ENCODE measurements around the gene CDK17.
A peak's percentile ranks its signal among the peaks of the same experiment; 100 is the strongest.

Gene CDK17

DNA sequence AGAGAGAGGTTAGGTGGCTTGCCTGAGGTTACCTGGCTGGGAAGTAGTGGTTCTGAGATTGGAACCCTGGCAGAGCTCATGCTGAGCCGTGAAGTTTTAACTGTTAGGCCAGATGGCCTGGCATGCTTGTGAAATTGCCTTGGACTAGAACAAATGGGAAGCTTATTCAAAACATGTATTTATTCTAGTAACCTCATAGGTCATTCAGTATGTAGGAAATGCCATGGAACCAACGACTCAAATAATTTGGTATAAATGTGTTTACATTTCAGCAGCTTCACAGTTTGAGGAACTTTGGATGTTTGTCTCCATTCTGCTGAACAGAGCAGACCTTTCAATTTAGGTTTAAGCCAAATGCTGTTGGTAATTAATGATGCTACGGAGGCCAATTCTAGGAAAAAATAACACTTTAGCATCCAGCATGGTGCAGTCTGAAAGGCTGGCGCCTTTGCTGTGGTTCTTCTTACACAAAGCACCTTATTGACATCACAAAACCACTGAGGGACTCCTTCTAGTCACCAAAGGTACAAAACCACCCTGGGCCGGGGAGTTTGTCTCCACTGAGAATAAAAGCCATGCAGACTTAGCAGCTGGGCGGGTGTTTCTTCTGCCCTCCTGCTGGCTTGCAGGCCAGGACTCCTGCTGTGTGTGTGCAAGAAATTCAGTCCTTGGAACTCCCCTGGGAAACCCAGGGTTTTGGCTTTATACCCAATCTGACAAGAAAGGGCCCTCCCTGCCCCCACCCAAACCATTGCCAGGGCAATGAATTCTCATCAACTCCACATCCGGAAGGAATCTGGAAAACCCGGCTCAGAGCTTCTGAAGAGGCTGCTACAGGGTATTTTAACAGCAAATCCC lies 141.9 kb downstream of the CDK17 start:
- no peak for DNase-seq

DNA sequence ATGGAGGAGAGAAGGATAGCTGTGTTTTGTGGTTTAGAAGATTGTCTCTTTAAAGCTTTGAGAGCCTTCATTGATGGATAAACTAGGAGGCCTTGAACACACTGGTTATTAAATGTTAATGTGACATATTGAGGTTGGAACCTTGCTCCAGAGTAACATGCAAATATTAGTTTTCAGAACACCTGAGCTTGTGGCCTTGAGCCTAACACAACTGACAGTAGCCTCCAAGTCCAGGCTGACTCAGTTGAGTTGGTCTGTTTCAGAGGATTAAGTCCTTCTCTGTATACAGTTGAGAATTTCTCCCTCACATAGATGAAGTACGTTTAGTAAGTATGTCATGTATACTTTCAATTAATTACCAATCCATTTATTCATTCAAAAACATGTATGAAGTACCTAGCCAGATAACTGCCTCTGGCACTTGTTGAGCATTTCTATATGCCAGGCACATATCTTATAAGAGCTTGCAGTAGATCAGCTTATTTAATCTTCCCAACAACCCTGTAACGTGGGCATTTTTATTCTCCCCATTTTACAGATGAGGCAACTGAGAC lies 142.6 kb downstream of the CDK17 start:
- no peak for DNase-seq

DNA sequence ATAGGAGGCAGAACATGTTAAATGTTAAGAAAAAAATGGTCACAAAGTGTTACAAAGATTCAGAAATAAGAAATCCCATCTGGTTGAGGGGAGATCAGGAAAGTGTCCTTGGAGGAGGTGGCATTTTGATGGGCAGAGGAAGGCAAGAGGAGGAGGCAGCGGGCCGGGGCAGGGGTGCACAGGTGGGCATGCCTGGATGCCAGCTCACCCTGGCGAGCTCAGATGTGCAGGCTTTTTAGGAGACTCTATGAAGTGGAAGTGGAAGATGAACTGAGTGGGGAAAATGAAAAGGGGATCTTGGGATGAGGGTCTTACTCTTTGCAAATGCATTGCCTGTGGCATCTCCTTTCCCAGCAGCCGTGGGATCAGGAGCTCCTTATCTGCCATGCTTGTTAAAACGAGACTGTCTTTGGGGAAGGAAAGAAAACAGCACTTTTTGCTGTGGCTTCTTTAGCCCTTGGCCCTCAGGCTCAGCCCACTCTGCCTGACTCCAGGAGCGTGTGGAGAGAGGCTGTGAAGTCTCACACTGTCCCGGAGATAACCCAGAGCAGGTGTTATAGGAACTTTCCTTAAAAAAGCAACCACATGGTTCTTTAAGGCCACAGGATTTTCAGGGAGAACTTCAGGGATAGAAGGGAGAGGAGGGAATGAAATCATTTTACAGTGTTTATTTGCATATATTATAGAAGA lies 143.4 kb downstream of the CDK17 start:
- DNase-seq = no peak

DNA sequence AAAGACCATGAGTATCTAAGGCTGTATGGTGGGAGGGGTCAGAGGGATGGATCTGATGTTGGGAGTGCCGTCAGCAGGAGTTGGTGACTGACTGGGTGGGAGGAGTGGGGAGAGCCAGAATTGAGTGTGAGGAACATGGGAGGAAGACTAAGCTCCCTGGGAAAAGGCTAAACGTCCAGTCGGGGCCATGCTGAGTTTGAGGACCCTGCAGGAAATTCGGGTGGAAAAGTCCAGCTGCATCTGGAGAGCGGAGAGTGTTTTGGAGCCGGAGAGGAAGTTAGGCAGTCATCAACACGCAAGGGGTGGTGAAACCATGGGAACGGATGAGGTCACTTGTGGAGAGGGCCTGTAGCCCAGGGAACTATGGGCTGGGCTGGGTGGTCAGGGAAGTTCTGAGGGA lies 145.2 kb downstream of the CDK17 start:
- DNase-seq = peak; percentile 71 to 81

DNA sequence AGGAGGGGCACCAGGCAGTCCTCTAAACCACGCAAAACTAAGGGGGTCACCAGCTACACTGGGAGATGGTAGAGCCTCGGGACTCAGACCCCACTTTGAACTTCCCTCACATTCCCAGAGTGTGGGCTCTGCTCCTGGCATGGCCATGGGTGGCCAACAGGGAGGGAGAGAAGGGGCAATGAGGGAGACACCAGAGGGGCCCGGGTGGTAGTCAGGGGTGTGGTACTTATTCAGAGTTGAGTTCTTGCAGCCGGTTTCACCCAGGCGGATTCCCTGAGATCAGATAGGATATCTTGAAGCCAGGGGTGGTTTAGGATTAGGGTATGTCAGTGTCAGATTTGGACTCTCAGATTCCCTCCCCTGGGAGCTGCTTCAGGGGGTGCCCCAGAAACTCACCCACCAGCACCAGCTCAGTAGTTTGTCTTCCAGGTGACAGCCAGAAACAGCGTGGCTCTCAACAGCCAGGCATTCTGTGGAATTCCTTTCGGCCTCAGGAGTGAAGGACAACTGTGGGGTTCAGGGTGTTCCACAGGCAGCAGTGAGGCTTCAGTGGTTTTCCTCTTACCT lies 150.0 kb downstream of the CDK17 start:
- DNase-seq = no peak

DNA sequence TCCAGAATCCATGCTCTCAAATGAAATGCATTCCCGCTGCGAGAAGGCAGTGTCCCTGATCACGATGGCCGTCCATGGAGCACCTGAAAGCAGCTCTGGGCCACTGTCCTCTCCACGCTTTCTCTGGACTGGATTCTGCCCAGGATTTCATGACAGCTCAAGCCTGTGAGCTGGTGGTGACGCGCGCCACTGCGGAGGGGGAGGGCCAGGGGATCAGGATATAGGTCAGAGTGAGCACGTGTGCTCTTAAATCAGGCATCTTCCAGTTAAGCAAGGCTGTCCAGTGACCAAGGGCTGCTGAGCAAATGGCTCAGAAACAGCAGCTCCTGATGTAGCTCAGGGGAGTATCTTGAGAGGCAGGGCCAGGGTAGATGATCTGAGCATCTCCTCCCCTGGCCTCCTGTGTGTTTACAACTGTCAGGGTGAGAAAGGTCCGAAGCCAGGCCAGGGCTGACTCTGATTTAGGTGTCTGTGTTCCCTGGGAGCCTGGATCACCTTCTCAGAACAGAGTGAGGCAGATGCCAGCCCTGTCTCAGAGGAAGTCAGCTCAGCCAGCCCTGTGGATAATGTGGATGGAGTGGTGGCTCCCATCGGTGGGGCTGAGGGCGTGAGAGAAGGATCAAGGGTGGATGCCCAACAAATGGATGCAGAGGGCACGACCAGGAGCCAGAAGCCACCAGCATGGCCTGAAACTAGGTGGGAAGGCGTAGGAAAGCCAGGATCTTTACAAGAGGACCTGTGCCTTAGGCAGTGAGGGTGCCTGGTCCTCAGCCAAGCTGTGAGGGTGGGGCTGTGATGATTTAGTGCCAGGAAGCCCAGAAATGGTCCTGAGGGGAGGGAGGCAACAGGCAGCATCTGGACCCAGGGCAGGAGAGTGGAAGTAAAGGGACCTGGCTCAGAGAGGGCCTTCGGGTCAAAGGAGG lies 150.8 kb downstream of the CDK17 start:
- no peak for DNase-seq

DNA sequence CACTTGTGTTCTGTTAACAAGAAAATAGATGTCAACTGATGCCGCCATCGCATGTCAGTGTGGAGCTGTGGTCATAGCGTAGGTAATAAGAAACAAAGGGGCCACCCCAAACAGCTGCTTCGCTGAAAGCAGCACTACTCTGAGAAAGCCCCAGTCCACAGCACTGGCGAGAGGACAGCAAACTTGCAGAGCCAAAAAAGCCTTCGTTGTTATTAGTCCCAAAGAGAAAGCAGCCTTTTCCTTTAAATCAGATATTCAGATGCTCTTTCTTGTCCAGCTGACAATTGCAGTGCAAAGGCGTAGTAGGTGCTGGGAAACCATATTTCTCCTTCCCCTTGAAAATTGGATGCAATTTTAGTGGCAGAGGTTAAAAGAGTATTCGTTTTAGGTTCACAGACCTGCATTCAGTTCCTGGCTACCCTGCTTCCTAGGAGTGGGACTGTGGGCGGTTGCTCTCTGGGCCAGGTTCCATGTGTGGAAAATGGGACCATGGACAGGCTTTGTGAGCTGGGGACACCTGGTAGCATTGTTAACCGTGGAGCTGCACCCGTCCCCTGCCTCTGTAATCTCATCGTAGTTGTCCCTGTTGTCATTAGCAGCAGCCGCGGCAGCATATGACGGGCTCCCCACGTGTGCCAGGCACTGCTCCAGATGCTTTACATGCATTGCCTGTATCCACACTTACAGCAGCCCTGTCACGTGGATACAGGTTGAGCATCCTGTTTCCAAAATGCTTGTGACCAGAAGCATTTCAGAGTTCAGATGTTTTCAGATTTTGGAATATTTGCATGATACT lies 151.9 kb downstream of the CDK17 start:
- DNase-seq = no peak

DNA sequence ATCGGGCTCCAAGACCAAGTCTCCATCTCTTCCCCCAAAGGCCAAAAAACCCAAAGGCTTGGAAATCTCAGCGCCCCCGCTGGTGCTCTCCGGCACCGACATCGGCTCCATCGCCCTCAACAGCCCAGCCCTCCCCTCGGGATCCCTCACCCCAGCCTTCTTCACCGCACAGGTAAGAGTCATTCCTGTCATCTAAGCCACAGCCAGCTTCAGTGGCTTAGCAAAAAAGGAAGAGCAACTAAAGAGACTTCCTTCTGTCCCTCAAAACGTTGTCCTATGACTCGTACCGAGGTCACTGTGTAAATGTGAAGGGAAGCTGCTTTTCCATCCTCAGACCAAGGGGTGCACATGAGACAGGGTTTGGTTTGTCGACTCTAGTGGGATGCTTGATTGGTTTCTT lies 152.7 kb downstream of the CDK17 start:
- DNase-seq = no peak

DNA sequence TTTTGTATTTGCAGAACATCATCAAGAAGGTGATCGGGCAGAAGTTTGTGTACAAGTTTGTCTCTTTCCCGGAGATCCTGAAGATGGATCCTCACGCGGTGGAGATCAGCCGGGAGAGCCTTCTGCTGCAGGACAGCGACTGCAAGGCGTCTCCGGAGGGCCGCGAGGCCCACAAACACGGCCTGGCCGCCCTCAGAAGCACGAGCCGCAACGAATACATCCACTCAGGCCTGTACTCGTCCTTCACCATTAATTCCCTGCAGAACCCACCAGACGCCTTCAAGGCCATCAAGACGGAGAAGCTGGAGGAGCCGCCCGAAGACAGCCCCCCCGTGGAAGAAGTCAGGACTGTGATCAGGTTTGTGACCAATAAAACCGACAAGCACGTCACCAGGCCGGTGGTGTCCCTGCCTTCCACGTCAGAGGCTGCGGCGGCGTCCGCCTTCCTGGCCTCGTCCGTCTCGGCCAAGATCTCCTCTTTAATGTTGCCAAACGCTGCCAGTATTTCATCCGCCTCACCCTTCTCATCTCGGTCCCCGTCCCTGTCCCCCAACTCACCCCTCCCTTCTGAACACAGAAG lies 153.2 kb downstream of the CDK17 start:
- DNase-seq = no peak

DNA sequence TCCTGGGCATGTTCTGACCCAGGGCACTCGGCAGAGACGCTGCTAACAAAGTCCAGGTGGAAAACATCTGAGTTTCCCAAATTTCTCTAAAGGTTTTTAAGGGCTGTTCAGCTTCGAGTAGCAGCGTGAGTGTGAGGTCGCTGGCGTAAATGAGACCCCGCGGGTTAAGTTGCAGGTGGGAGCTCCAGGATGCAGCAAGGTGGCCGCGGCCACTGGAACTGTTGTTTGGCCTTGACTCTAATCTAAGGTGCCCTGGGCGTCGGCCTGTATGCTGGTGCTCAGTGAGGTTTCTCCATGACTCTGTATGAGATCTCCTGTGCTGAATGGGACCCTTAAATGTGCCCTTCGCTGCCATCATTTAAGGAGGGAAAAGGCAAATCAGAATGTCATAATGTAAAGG lies 155.4 kb downstream of the CDK17 start:
- no peak for DNase-seq

DNA sequence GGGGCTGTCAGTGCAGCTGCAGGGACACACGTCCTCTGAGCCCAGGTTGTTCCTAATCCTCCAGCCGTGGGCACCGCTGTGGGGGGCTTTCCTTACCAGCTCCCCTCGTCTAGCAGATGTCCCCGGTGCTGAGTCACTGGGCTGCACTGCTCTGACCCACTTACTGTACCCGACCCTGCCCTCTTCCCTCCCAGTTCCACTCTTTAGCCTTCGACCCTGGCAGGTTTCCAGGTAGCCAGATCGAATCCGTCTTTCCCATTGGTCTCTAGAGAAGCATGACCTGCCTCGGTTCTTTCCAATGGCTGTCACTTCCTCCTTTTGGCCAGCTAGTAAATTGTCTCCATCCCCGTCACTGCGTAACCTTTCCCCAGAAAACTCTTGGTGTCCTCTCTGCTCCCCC lies 157.6 kb downstream of the CDK17 start:
- DNase-seq = no peak

DNA sequence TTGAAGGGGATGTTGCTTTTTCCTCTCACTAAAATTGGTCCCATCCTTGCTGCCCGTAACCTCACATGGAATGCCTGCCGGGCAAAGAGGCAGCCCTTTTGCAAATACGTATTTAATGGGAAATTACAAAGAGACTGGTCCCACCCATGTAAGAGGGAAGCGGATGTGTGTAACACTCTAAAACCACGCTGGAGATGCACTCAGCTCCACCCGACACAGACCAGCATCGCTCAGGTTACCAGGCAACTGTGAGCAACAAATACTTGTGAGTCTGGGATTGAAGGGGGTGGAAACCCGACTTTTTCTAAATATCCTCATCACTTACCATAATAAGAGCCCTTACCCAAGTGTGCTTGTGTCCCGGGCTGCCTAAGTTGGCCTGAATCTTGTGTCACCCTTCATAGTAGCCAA lies 158.4 kb downstream of the CDK17 start:
- DNase-seq = peak; percentile 56 to 66

DNA sequence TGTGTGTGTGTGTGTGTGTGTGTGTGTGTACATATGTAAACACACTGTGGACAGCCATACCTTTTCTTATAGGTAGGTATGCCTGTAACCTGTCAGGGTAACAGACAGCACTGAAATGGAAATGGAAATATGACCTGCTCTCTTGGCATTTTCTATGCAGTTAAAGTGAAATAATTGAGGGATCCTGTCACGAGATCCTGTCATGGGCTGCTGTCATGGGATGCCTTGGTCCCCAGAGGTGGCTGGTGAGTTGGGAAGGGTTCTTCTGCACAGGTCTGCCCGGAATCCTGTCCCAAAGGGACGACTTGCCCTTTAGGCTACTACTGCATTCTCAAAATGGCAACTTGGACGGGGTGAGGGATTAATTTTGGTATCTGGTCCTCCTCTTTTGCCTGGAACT lies 158.8 kb downstream of the CDK17 start:
- no peak for DNase-seq

DNA sequence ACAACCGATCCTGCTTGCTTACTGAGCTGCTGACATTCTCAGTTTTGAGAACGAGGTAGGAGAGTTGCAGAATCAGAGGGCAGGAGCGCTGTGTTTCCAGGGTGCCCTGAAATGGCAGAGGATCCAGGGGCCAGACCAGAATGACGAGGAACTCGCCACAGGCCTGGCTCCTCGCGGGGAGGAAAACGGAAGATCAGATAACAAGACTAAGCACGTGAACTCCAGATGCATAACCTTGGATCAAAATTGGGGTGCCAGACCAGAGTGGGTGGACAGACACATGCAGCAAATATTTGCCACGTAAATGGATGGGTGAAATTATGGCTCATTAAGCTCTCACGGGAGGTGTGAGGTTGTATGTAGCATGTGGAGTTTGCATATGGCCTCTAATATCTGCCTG lies 159.6 kb downstream of the CDK17 start:
- no peak for DNase-seq

DNA sequence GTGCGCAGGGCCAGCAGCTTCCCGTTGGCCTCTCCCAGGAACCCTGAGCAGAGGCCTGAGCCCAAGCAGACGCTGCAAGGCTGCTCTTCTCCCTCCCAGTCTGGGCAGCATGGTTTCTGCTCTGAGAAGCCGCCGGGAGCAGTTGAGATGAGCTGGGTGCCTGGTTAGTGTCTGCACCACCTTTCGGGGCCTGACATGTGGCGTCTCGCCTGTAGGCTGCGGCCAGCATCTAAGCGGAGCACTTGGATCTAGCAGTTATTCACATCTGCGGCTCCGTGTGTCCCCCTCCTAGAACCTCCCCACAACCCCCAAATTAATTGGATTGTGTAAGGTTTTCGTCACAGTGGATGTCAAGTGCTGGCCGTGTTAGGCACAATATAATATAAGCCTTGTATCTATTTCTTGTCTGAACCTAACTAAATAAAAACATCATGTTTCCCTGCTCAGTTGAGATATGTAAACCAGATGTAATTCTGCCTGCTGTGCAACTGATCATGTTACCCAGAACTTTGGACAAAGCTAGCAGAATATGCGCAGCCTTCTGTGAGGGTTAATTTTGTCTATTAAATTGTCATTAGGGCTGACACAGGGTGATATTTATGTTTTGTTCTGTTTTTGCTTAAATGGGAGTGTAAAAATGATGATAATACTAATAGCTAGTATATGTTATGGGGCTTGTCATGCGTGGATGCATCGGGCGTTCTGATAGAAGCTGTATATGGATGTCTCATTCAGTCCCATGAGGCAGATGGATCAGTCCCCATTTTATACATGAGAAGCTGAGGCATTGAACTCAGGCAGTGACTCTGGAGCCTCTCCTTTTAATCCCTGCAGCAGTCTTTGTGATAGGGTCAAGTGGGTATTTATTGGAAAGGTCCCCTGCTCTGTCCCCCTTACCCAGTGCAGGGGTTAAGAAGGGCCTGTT lies 160.3 kb downstream of the CDK17 start:
- no peak for DNase-seq

DNA sequence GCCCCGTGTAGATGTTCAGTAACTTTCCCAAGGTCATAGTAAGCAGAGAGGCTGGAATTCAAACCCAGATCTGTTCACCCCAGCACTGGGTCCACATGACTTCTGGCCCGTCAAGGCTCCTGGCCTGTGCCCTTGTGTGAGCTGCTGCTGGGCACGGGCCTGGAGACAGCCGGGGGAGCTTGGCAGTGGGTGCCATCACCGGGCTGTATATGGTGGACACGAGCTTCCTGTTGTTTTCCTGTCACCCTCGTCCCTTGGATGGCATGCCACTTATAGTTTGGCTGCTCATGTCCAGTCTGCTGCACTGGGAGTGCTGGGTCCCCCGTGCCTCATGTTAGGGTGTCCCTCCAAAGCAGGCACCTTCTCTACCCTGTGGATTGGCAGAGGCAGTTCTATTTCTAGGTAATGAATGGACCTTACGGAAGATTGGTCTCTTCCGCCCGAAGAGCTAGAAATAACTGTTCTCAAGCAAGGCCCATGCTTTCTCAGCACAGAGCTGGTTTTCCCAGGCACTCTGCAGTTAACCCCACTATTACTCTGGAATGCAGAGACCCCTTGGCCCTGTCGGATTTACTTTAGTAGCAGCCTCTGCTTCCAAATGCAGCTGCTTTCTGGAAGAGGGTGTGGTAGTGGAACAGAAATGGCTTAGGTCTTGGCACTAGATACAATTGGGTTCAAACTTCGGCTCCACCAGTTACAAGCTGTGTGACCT lies 161.7 kb downstream of the CDK17 start:
- DNase-seq = no peak

DNA sequence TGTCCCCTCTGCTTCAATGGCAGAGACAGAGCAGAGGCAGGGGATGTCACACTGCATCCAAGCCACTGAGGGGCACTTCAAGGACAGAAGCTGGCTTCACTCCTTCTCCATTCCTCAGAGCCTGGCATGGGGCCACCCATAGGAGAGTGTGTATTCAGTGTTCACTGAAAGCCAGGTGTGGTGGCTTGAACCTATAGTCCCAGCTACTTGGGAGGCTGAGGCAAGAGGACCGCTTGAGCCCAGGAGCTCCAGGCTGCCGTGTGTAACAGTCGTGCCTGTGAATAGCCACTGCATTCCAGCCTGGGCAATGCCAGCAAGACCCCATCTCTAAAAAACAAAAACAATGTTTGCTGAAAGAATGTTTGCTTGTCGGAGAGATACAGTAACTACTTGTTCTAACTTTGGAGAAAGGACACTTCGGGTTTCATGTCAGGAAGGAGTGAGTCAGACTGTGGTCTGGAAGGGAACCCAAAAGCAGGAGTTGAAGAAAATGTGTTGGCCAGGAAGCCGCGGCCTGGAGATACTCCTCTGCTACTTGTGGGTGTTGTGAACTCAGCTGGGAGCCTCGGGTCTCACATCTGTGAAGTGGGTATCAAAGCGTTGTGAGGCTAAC lies 162.7 kb downstream of the CDK17 start:
- peak; percentile 49 to 73 for DNase-seq

DNA sequence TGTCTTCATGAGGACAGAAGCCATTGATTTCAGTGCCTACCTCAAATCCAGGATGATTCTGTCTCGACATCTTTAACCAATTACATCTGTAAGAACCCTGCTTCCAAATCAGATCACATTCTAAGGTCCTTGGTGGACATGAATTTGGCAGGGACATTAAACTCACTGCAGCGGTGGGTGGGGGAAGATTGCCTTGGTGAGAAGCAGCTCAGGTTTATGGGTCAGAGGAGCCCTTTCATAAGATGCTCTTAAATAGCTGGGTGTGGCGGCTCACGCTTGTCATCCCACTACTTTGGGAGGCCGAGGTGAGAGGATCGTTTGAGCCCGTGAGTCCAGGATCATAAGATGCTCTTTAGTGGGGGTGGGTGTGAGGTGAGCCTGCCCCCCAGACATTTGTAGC lies 163.2 kb downstream of the CDK17 start:
- no peak for DNase-seq

All from inflammatory macrophage (primary cell).